Retina (tissue), 1 donor: Measurements from ENCODE around the gene FOCAD.
"Not testable (repeated sequence)": the region's sequence is repeated elsewhere in the genome, so short reads cannot be mapped to it uniquely, and the experiment has no call there.

ENCODE experiments used
- DNase-seq: peaks from one replicate; pipeline ENCODE4 v3.0.0-alpha.2; 2016

The FOCAD gene, protein sequence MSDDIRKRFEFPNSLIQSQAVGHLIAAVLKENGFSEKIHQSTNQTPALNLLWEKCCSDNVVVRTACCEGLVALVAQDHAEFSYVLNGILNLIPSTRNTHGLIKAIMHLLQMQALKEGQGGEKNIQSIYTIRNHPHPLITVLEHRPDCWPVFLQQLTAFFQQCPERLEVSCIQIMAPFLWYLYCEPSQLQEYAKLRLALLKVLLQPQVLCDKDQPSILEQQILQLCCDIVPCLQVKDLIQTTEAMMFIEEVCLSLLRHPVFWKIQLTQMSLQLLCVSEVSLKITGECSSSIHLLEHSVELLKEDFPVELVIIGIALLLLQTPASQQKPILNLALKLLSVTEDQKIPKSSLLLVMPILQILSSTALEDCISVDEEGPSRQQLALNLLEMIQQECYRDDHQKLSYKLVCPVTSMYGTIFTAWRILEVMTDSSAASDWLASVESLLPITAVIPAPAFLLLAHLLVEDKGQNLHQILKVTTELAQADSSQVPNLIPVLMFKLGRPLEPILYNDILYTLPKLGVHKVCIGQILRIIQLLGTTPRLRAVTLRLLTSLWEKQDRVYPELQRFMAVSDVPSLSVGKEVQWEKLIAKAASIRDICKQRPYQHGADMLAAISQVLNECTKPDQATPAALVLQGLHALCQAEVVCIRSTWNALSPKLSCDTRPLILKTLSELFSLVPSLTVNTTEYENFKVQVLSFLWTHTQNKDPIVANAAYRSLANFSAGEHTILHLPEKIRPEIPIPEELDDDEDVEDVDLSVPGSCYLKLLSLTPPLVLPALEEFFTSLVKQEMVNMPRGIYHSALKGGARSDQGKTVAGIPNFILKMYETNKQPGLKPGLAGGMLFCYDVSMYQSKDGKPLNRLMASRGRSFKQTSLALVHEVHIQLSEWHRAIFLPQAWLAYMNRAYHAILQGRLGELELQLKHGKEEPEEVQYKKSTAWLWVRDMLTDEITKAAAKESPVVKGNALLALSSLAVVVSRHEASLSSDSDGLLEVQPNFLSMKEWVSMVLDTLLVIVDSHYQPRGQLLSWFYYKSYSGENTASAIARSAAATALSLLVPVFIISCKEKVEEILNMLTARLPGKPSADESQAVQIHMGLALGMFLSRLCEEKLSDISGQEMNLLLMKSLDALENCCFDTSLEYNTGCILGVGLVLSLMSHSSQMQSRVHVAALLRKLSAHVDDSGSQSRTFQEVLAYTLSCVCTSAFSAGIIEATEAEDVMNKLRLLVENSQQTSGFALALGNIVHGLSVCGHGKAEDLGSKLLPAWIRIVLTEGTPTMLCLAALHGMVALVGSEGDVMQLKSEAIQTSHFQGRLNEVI (N-terminal part only)

DNA sequence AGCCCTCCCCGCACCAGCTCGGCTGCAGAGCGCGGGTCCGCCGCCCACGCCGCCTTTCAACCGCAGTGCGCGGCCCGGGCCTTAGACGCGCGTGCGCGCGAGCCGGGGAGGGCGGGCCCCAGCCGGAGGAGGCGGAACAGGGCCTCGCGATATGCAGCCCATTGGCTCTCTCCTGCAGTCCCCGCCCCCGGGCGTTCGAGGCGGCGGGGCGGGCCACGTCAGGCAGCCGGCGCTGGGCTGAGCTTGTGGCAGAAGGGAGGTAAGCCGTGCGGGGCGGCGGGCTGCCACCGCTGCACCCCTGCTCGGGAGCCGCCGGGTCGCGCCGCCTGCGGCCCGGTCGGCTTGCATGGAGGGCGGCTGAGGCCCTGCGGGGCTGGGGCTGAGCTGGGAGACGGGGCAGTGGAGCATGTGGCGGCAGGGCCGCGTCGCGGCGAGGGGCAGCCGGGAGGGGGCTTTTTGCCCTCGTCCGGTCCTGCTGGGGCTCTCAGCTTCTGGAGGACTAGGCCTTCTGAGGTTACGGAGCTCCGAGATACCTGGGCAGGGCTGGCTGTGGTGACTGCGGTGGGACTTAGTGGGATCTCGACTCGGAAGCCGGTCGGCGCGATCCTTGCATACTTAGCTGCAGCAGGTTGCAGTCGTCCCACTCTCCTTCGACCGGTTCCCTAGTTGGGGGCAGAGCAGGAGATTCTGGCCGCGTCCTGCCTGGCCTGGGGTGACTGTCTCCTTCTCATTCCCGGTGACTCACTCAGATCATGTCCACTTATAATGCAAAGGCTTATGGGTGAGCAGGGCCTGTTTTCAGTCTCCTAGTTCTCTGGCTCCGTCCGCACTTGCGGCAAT is at the start of gene FOCAD:
Gene FOCAD (plus strand): TSS at position 225 of the 840 bp plus-strand sequence. CDS start 31,095 bp downstream, outside the sequence.
- peak; percentile 96 for DNase-seq

DNA sequence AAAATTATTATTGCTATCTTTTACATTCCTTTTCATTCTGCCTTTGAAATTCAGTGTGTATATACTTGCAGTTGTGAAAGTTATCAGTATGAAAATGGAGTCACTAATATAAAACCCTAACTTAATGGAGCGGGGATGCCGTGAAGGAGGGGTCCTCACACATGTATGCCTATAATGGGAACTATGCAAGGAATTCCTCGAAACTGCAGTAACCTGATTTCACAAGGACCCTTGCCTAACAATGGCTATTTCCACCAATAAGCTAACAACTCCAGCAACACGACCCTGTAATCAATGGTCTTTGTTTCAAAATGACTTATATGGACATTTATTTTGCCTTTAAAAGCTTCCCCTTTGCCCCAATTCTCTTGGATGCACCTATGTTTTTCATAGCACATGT is 49.2 kb upstream of the FOCAD start:
- DNase-seq = no peak

DNA sequence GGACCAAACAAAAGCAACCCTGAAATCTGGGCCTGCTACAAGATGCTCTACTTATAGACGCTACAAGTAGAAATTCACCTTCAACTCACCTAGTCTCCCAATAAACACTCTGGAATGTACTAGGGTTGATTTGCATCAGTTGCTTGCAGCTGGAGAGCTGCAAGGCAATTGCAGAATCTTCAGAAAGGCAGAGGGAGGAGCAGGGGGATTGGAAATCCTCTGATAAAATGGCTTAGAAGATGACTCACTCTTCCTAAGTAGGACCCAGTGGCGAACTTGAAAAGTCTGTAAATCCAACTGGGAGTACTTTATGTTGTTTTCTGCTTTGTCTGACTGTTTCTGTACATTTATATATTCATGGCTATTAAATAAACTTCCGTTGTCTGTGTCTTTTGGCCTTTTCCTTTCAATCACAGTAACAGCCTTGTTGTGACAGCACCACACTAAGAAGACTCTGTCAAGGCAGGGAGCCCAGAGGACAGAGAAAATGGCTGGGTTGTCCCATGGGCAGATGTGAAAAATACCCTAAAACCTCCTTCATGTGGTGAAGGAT is 47.1 kb upstream of the FOCAD start:
- DNase-seq = no peak

DNA sequence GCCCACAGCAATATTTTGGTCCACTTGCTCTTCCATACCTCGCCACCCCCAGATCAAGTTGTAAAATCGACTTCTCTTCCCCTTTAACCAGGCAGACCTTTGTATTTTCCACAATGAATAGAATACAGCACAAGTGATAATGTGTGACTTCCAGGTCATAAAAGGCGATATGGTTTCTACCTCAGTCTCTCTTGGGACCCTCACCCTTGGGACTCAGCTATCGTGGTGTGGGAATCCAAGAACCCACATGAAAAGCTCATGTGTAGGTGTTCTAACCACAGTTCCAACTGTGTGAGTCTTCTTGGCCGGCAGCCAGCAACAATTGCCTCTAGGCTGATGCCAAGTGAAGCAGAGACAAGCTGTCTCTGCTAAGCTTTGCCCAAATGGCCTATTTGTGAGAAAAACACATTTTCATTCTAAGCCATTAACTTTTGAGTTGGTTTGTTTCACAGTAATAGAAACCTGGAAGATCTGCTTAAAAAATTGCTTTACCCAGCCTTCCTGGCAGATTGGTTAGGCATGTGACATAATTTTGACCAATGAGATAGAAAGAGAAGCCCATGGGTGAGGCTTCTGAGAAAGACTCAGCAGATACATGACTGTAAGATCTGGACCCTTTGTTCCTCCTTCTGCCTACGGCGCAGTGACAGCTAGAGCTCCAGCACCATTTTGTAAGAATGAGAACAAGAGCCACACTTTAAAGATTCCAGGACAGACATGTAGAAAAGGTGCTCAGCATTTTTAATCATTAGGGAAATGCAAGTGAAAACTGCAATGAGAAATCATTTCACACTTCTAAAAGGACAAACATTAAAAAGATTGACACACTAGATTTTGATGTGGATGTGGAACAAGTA is 43.5 kb upstream of the FOCAD start:
- peak; percentile 30 for DNase-seq

DNA sequence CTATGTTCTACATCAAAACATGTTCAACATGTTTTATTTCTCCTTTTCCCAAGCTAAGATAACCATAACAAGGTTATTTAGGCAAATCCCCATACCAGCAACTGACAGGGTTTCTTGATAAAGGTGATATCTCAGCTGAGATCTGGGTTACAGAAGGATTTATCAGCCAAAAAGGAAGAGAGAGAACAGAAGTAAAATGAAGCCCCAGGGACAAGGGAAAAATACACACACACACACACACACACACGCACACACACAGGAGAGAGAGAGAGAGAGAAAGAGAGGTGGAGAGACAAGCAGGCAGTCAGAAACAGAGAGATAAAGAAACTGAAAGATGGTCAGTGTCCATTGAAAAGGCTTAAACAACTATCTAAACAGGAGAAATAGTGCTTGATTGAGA is 42.0 kb upstream of the FOCAD start:
- DNase-seq = no peak

DNA sequence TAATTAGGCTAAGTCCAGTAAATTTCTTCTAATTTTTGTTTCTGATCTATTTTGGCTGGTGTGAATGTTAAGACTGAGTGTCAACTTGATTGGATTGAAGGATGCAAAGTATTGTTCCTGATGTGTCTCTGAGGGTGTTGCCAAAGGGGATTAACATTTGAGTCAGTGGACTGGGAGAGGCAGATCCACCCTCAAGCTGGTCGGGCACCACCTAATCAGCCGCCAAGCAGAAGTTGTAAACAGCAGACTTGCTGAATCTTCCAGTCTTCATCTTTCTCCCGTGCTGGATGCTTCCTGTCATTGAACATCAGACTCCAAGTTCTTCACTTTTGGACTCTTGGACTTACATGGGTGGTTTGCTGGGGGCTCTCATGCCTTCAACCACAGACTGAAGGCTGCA is 40.4 kb upstream of the FOCAD start:
- no peak for DNase-seq

DNA sequence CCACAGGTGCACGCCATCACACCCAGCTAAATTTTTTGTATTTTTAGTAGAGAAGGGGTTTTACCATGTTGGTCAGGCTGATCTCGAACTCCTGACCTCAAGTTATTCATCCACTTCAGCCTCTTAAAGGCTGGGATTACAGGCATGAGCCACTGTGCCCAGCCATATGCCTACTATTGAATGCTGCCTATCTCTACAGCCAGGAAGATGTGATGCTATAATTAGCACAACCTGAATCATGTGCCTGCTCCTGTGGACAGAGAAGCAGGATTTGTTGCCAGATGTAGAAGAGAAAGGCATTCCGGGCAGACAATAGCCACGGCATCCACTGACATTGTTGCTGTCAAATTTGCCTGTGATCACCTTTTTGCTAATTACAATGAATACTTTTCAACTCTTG is 37.4 kb upstream of the FOCAD start:
- no peak for DNase-seq

DNA sequence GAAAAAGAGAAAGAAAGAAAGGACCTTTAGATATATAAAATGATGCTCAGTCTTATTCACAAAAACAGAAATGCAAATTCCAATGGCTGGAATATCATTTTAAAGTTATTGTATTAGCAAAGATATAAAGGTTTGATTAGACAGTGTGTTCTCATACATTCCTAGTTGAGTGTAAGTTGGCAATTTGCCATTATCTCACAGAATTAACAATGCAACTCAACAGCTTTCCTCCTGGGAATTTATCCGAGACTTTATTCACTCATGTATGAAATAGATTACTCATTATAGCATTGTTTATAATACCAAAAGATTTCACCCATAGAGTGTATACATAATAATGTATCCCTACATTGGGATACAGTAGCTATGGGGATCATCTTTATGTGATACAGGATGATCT is 34.7 kb upstream of the FOCAD start:
- DNase-seq = no peak

DNA sequence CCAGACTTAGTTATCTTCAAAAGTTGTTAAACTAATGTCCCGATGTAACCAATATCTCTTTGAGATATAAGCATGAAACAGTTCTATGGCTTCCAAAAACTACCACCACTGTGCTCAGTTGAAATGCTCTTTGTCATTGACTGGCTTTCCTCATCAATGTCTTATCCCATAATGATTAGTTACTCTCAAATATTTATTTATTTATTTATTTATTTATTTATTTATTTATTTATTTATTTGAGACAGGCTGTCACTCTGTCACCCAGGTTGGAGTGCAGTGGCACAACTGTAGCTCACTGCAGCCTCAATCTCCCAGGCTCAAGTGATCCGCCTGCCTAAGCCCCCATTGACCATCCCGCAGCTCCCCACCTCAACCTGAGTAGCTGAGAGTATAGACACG is 33.7 kb upstream of the FOCAD start:
- no peak for DNase-seq

DNA sequence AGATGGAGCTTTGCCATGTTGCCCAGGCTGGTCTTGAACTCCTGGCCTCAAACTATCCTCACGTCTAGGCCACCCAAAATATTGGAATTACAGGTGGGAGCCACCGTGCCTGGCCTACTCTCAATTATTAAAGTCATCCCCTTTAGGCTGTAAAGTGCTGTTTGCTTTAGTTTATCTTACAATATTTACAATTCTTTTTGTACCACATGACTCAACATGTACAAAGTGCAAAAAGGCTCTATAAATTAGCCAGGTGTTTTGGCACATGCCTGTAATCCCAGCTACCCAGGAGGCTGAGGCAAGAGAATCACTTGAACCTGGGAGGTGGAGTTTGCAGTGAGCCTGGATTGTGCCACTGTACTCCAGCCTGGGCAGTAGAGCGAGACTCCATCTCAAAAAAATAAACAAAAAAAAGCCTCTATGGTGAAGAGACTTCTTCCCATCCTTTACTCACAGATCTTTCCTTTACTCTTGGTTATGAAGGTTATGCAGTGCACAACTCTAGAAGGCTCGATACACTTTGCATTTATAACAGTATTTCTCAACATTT is 33.2 kb upstream of the FOCAD start:
- no peak for DNase-seq

DNA sequence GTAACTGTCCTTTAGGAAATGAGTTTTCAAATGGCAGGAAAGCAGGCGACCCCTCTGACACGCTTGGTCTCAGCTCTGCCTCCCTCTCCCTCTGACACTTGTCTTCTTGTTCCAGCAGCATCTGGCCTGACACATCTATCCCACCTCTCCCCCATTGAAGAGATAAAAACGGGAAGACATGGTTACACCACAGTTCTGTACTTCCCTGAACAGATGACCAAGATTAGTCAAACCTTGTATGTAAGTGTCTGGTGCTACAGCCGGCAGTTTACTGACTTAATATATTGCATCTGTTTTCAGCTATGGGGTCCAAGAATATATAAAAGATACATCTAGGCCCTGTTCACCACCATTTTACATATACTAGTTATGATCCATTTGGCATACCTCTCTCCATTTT is 32.1 kb upstream of the FOCAD start:
- DNase-seq = no peak

DNA sequence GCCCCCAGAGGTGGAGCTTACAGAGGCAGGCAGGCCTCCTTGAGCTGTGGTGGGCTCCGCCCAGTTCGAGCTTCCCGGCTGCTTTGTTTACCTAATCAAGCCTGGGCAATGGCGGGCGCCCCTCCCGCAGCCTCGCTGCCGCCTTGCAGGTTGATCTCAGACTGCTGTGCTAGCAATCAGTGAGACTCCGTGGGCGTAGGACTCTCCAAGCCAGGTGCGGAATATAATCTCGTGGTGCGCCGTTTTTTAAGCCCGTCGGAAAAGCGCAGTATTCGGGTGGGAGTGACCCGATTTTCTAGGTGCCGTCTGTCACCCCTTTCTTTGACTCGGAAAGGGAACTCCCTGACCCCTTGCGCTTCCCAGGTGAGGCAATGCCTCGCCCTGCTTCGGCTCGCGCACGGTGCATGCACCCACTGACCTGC is 25.8 kb upstream of the FOCAD start:
- not testable (repeated sequence) for DNase-seq

DNA sequence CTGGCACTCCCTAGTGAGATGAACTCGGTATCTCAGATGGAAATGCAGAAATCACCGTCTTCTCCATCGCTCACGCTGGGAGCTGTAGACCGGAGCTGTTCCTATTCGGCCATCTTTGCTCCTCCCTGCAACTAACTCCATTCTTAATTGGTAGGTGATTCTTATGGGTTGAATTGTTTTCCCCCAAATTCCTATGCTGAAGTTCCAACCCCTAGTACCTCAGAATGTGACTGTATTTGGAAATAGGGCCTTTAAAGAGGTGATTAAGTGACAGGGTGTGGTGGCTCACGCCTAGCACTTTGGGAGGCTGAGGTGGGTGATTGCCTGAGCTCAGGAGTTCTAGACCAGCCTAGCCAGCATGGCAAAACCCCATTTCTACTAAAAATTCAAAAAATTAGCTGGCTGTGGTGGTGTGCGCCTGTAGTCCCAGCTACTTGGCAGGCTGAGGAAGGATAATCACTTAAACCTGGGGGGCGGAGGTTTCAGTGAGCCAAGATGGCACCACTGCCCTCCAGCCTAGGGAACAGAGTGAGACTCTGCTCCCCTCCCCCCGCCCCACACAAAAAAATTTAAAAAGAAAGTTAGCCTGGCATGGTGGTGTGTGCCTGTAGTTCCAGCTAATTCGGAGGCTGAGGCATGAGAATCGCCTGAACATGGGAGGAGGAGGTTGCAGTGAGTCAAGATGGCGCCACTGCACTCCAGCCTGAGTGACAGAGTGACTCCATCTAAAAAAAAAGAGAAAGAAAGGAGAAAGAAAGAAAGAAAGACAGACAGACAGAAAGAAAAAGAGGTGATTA is 25.2 kb upstream of the FOCAD start:
- peak; percentile 51 for DNase-seq

DNA sequence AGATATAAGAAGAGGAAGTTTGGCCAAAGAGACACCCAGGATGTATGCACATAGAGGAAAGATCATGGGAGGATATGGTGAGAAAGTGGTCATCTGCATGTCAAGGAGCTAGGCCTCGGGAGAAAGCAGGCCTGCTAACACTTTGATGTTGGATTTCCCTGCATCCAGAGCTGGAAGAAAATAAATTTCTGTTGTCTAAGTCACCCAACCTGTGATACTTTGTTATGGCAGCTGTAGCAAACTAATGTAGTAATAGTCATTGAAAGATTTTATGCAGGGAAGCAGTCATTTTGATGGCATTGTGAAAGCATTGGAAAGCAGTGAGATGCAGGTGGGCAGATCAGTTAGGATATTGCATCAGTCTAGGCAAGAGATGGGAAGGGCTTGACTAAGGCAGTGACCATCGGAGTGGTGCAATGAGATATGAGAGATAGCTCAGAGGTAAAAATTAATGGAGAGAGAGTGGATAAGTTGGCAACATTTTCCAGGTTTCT is 24.5 kb upstream of the FOCAD start:
- no peak for DNase-seq

DNA sequence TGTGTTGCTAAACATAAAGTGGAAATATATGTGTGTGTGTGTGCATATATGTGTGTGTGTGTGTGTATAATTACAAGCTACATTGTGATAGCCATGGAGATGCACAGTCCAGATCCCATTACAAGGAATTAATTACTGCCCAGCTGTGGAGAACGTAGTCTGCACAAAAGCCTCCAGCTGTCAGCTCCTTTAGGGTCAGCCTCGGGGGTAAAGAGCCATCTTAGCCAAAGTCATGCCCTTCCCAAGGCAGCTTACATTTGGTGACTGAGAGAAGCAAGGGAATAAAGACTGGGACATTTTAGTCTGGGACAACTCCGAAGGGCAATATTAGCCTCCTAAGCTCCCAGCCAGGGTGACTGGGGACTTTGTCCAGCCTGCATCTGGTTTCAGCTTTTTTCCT is 21.9 kb upstream of the FOCAD start:
- DNase-seq = no peak

DNA sequence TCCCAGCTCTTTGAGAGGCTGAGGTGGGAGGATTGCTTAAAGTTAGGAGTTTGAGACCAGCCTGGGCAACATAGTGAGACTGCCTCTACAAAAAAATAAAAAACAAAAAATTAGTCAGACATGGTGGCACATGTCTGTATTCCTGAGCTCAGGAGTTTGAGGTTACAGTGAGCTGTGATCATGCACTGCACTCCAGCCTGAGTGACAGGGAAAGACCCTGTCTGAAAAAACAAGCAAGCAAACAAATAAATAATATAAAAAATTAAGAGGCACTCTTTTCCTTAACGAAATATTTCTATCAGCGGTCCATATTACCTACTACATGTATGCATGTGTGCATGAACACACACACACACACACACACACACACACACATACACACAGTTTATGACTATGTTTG is 20.9 kb upstream of the FOCAD start:
- no peak for DNase-seq

DNA sequence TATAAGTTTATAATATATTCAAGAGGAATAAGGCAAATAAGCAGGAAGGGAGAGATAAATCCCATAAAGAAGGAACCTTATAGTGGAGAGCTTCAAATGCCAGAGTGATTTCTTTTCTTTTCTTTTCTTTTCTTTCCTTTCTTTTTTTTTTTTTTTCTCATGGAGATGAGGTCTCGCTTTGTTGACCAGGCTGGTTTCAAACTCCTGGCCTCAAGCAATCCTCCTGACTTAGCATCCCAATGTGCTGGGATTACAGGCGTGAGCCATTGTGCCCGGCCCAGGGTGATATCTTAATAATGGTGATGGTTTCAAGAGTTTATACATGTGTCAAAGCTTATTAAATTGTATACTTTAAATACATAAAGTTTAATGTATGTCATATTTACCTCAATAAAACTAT is 19.6 kb upstream of the FOCAD start:
- DNase-seq = no peak

DNA sequence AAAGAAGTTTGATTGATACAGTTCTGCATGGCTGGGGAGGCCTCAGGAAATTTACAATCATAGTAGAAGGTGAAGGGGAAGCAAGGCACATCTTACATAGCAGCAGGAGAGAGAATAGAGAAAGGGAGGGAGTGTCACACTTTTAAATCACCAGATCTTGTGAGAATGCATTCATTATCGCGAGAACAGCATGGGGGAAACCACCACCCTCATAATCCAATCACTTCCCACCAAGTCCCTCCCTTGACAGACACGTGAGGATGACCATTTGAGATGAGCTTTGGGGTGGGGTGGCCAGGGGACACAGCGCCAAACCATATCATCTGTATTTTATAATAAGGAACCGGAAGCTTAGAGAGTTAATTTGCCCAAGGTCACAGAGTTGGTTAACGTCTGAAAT is 13.7 kb upstream of the FOCAD start:
- DNase-seq = no peak

DNA sequence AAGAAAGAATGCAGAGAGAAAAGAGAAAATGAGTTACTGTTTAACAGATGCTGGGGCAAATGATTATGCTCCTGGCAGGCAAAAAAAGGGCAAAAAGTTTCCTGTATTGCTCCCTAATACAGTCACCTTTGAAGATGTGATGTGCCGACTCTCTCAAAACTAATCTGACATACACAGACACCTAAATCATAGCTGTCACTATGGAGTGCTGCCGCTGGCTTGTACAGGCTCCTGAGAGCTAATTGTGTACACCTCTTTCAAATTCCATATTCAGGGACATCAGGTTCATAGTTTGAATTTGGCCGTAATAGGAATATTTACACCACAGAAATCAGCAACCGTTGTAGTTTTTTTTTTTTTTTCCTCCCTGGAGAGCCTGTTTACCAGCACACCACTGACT is 12.4 kb upstream of the FOCAD start:
- no peak for DNase-seq
